Peyer's patch (tissue), 4 donors: ENCODE results near the gene GALR3. TPM values are rescaled to one million over a fixed set of nuclear protein-coding genes. Genes with fewer than 3 reads are reported as not detected.

Experiments
- DNase-seq, 3 donors: peaks; one replicate each; pipeline ENCODE4 v3.0.0-alpha.2; 2017 to 2019
- H3K27ac ChIP-seq, 4 donors: fragments of 200-600 bp; sonication (generic); one replicate each; pipeline ENCODE4 v1.5.1; 2016 to 2019
- H3K27me3 ChIP-seq, 2 donors: fragments of 200-600 bp; sonication (generic); one replicate each; pipeline ENCODE4 v1.5.1; 2019
- H3K36me3 ChIP-seq, 3 donors: fragments of 200-600 bp; sonication (generic); one replicate each; pipeline ENCODE4 v1.5.1; 2016 to 2019
- H3K4me1 ChIP-seq, 4 donors: fragments of 200-600 bp; sonication (generic); one replicate each; pipeline ENCODE4 v1.5.1; 2016 to 2019
- H3K4me3 ChIP-seq, 4 donors: fragments of 200-600 bp; sonication (generic); 1 replicate in 3 of 4; 2 replicates in 1 of 4; pipeline ENCODE4 v1.5.1; 2016 to 2019; ENCODE audit warnings: mild to moderate bottlenecking in 1 of 4
- H3K9me3 ChIP-seq, 4 donors: fragments of 200-600 bp; sonication (generic); one replicate each; pipeline ENCODE4 v1.5.1; 2016 to 2019; ENCODE audit warnings: mild to moderate bottlenecking in 1 of 4
- CTCF ChIP-seq, 6 experiments: fragments of 450-650 bp in 4 of 6; fragments of 200-600 bp in 2 of 6; sonication (generic) in 1 of 6; IDR thresholded peaks; one replicate each; pipeline ENCODE4 v1.5.1; 2017 to 2019; ENCODE audit warnings: antibody characterized with exemption in 6 of 6, mild to moderate bottlenecking in 3 of 6, moderate library complexity in 1 of 6
- POLR2A ChIP-seq, 2 donors: fragments of 450-650 bp; IDR thresholded peaks; one replicate each; pipeline ENCODE4 v1.5.1; 2017; ENCODE audit warnings: antibody characterized with exemption in 2 of 2, mild to moderate bottlenecking in 2 of 2, moderate library complexity in 2 of 2
- total RNA-seq, 4 donors: library from RNA; depleted of rRNA; stranded (reverse); fragments of >200 nt; gene quantifications; one replicate each; pipeline ENCODE4 v1.1.0, GENCODE V29; 2016

The GALR3 gene
- total RNA-seq, 4 donors from 2014 or later, result not detected

GRCh38 chr22:37832022-37832857 lies 9.1 kb downstream of the GALR3 start:
- TF ChIP-seq POLR2A (IDR thresholded peaks at IDR 0.05) (no peak), CTCF (IDR thresholded peaks at IDR 0.05) (no peak)
- Histone ChIP-seq H3K9me3 (no peaks in the 10 kb centered on the region), H3K4me1 (no peaks in the 10 kb centered on the region), H3K27ac (no peak overlapping the region), H3K36me3 (peaks cover 0 to 69% (median 0%) of the 10 kb centered on the region in 3 donors), H3K27me3 (no peaks in the 10 kb centered on the region), H3K4me3 (no peak overlapping the region)
- no peak for DNase-seq

DNA sequence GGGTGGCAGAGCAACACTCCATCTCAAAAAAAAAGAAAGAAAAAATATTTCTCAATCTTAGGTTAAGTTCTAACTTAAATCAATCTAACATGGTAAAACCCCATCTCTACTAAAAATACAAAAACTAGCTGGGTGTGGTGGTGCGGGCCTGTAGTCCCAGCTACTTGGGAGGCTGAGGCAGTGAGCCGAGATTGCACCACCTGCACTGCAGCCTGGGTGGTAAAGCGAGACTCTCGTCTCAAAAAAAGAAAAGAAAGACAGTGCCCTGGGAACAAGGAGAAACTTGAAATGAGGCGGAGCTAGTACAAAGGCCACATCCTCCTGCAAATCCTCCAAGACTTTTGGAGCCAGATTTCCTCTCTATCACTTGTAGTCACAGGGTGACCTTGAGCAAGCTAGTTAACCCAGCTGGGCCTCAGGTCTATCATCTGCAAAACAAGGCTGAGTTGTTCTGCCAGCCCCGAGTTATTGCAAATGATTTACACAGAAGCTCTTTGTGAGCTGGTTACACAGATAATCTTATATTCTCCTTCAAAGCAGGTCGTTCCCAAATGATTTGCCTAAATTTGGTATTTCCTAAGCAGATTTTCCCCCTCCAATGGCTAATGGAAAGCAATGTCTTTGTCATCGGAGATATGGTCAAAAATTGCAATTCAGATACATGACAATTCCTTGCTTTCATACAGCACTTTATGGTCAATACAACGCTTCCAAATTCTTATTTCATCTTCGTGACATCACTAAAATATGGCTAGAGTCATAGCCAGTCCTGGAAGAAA lies 19.0 kb downstream of the GALR3 start:
- Histone ChIP-seq H3K4me1 (peaks cover 0 to 15% (median 3%) of the 10 kb centered on the region in 4 donors), H3K27me3 (no peaks in the 10 kb centered on the region), H3K4me3 (no peak overlapping the region), H3K36me3 (peaks cover 0 to 27% (median 0%) of the 10 kb centered on the region in 3 donors), H3K27ac (no peak overlapping the region), H3K9me3 (no peaks in the 10 kb centered on the region)
- DNase-seq, result no peak
- no peak for TF ChIP-seq POLR2A (IDR thresholded peaks at IDR 0.05)
- no peak for TF ChIP-seq CTCF (IDR thresholded peaks at IDR 0.05)

- peak overlapping the region; percentile 74 to 94 (median 92) for H3K4me3 ChIP-seq
- no peaks in the 10 kb centered on the region for H3K27me3 ChIP-seq
- H3K36me3 ChIP-seq, result peaks cover 0 to 14% (median 0%) of the 10 kb centered on the region in 3 donors
- H3K27ac ChIP-seq, result peak overlapping the region; percentile 86 to 91 (median 88)
- TF ChIP-seq POLR2A (IDR thresholded peaks at IDR 0.05) (no peak), CTCF (IDR thresholded peaks at IDR 0.05) (no peak)
- H3K4me1 ChIP-seq, result peaks cover 0 to 15% (median 3%) of the 10 kb centered on the region in 4 donors
- no peaks in the 10 kb centered on the region for H3K9me3 ChIP-seq
- peak in 2 of 3 donors; percentile 35 to 75 for DNase-seq
Observed at GRCh38 chr22:37843741-37844089, 20.5 kb downstream of the GALR3 start.

GRCh38 chr22:37844904-37845329 lies 21.7 kb downstream of the GALR3 start:
- Histone ChIP-seq H3K27me3 (no peaks in the 10 kb centered on the region), H3K36me3 (peaks cover 0 to 2% (median 0%) of the 10 kb centered on the region in 3 donors), H3K9me3 (no peaks in the 10 kb centered on the region), H3K4me1 (peaks cover 0 to 16% (median 5%) of the 10 kb centered on the region in 4 donors), H3K27ac (peak overlapping the region in 3 of 4 donors; percentile 86 to 91 (median 87)), H3K4me3 (peak overlapping the region; percentile 74 to 94 (median 92))
- TF ChIP-seq POLR2A (IDR thresholded peaks at IDR 0.05) (no peak), CTCF (IDR thresholded peaks at IDR 0.05) (no peak)
- no peak for DNase-seq

- H3K27ac ChIP-seq, result no peak overlapping the region
- H3K4me3 ChIP-seq, result no peak overlapping the region
- H3K27me3 ChIP-seq, result no peaks in the 10 kb centered on the region
- peaks cover 3 to 27% (median 12%) of the 10 kb centered on the region in 4 donors for H3K4me1 ChIP-seq
- peaks cover 0 to 4% (median 0%) of the 10 kb centered on the region in 3 donors for H3K36me3 ChIP-seq
- DNase-seq, result no peak
- TF ChIP-seq POLR2A (IDR thresholded peaks at IDR 0.05) (no peak), CTCF (IDR thresholded peaks at IDR 0.05) (no peak)
- no peaks in the 10 kb centered on the region for H3K9me3 ChIP-seq
Observed at GRCh38 chr22:37846433-37846832, 23.3 kb downstream of the GALR3 start.
